Endothelial cell of umbilical vein (primary cell): ENCODE data around the gene BLNK. TPM values are rescaled to one million over a fixed set of nuclear protein-coding genes. Genes with fewer than 3 reads are reported as not detected.

Experiments
- BruUV-seq: library from RNA; stranded (reverse); fragments of 400-500 nt; replicated peaks from 2 replicates; lab custom pipeline; 2021; lab: Mats Ljungman, UMichigan
- CTCF ChIA-PET: fragments of 300-600, 350-600 bp; sonication (Branson Sonifier 250); formaldehyde crosslinking; loops from one replicate; lab custom pipeline; 2021; ENCODE audit warnings: antibody characterized with exemption, inconsistent platforms; lab: Charles Lee
- POLR2A ChIA-PET: fragments of 300-600, 350-600 bp; sonication (Branson Sonifier 250); formaldehyde crosslinking; loops from one replicate; lab custom pipeline; 2021; ENCODE audit warnings: antibody characterized with exemption, inconsistent platforms; lab: Charles Lee
- DNase-seq: peaks from one replicate; pipeline ENCODE4 v3.0.0-alpha.2; 2011; ENCODE audit warnings: low read depth, low spot score
- FAIRE-seq: peaks from 2 replicates; lab custom pipeline; 2011; peaks lifted over from hg19 to GRCh38; lab: Jason Lieb, UNC
- H2AFZ ChIP-seq: 2 replicates; pipeline ENCODE4 v1.6.0; 2012; ENCODE audit warnings: low read depth, low read length, control low read depth, inconsistent platforms
- H3K27ac ChIP-seq: 2 replicates; pipeline ENCODE4 v1.5.1; 2011; ENCODE audit warnings: low read depth, mild to moderate bottlenecking, control low read depth, low read length, moderate library complexity; ENCODE audit not compliant: insufficient read depth
- H3K27me3 ChIP-seq, 2 experiments: 2 replicates each; pipeline versions ENCODE4 v1.6.0 to v1.6.1; 2011; ENCODE audit warnings: low read length in 2 of 2, mixed read lengths in 1 of 2; ENCODE audit not compliant: control insufficient read depth in 2 of 2, insufficient read depth in 2 of 2
- H3K36me3 ChIP-seq, 2 experiments: 2 replicates in 1 of 2; 3 replicates in 1 of 2; pipeline ENCODE4 v1.5.1; 2011; ENCODE audit warnings: low read length in 2 of 2, mild to moderate bottlenecking in 1 of 2, moderate library complexity in 1 of 2; ENCODE audit not compliant: control insufficient read depth in 2 of 2, insufficient read depth in 2 of 2; ENCODE audit errors: extremely low read depth in 1 of 2
- H3K4me1 ChIP-seq: 3 replicates; pipeline ENCODE4 v1.5.1; 2011; ENCODE audit warnings: mild to moderate bottlenecking, low read length; ENCODE audit not compliant: control insufficient read depth, insufficient read depth; ENCODE audit errors: extremely low read depth
- H3K4me2 ChIP-seq: 2 replicates; pipeline ENCODE4 v1.6.1; 2011; ENCODE audit warnings: low read length, control low read depth, mixed read lengths; ENCODE audit not compliant: insufficient read depth
- H3K4me3 ChIP-seq, 3 experiments: fragments of 200-600 bp in 1 of 3; sonication (generic), shearing (Covaris generic) in 1 of 3; replicated peaks in 1 of 3; 2 replicates each; pipeline ENCODE4 v1.5.1; 2011 to 2016; ENCODE audit warnings: control low read depth in 3 of 3, low read length in 3 of 3, mild to moderate bottlenecking in 2 of 3, inconsistent platforms in 1 of 3, low read depth in 1 of 3, moderate library complexity in 1 of 3; ENCODE audit not compliant: insufficient read depth in 1 of 3
- H3K79me2 ChIP-seq: 2 replicates; pipeline ENCODE4 v1.6.0; 2012; ENCODE audit warnings: low read length, inconsistent platforms; ENCODE audit not compliant: control insufficient read depth, insufficient read depth
- H3K9ac ChIP-seq: replicated peaks from 2 replicates; pipeline ENCODE3; 2011; ENCODE audit warnings: low read length, control low read depth; ENCODE audit not compliant: insufficient read depth; ENCODE audit errors: extremely low read depth
- H3K9me1 ChIP-seq: replicated peaks from 3 replicates; pipeline ENCODE4 v1.6.0; 2011; ENCODE audit warnings: mild to moderate bottlenecking, low read length; ENCODE audit not compliant: control insufficient read depth, insufficient read depth; ENCODE audit errors: extremely low read depth
- H3K9me3 ChIP-seq: replicated peaks from 2 replicates; pipeline ENCODE4 v1.5.1; 2012; ENCODE audit warnings: low read length, inconsistent platforms; ENCODE audit not compliant: control insufficient read depth, insufficient read depth
- H4K20me1 ChIP-seq: replicated peaks from 2 replicates; pipeline ENCODE3; 2011; ENCODE audit warnings: mild to moderate bottlenecking, low read length; ENCODE audit not compliant: control insufficient read depth, insufficient read depth; ENCODE audit errors: extremely low read depth
- CTCF ChIP-seq, 2 donors: IDR thresholded peaks; 1 replicate in 1 of 2; 2 replicates in 1 of 2; pipeline ENCODE4 v1.5.1; 2011; ENCODE audit warnings: low read length in 2 of 2, mild to moderate bottlenecking in 2 of 2, moderate library complexity in 2 of 2, control low read depth in 1 of 2, inconsistent platforms in 1 of 2, low read depth in 1 of 2; ENCODE audit not compliant: insufficient read depth in 1 of 2; ENCODE audit errors: extremely low read depth in 1 of 2
- EZH2 ChIP-seq: IDR thresholded peaks from 2 replicates; pipeline ENCODE4 v1.6.1; 2012; ENCODE audit warnings: borderline replicate concordance, low read depth, mild to moderate bottlenecking, moderate library complexity, low read length, inconsistent platforms; ENCODE audit not compliant: severe bottlenecking
- GATA2 ChIP-seq: IDR thresholded peaks from 2 replicates; pipeline ENCODE4 v1.7.0; 2011; ENCODE audit warnings: low read depth, mild to moderate bottlenecking, moderate library complexity, mixed read lengths, low read length; ENCODE audit not compliant: insufficient read length, insufficient read depth
- MAX ChIP-seq: IDR thresholded peaks from 2 replicates; pipeline ENCODE4 v1.6.1; 2011; ENCODE audit not compliant: insufficient read depth, insufficient read length
- MYC ChIP-seq: IDR thresholded peaks from one replicate; pipeline ENCODE4 v1.6.1; 2011; ENCODE audit warnings: mild to moderate bottlenecking, low read depth, low read length
- POLR2AphosphoS5 ChIP-seq: IDR thresholded peaks from 2 replicates; pipeline ENCODE4 v1.6.1; 2012; ENCODE audit warnings: low read depth, mild to moderate bottlenecking, control low read depth, low read length, moderate library complexity; ENCODE audit not compliant: insufficient read depth
- dilution Hi-C: fragments of 300-500 bp; cut with MboI; formaldehyde crosslinking; loops from one replicate; pipeline ENCODE4 v1.15.0; 2019; ENCODE audit warnings: low sequenced_read_pairs; ENCODE audit not compliant: extremely low pct_ligation_motif_present
- intact Hi-C: fragments of 100-400 bp; cut with micrococcal nuclease; formaldehyde crosslinking; loops from one replicate; pipeline ENCODE4 v1.10.0; 2022
- polyA plus RNA-seq, 4 experiments: library from polyadenylated mRNA; depleted of rRNA in 3 of 4; stranded (reverse) in 3 of 4; unstranded in 1 of 4; fragments of >200 nt; gene quantifications; 2 replicates each; pipeline versions ENCODE4 v1.2.1 to v1.2.3, GENCODE V29; 2011 to 2012; ENCODE audit warnings: missing spikeins in 1 of 4
- total RNA-seq: library from RNA; stranded (reverse); gene quantifications from 2 replicates; pipeline ENCODE4 v1.2.3, GENCODE V29; 2021

The BLNK gene
- total and polyA plus RNA-seq, 2 donors (not counting 3 experiments of a cell fraction or from before 2014, with no cell fraction given) = not detected

GRCh38 chr10:96306516-96306915 lies 35.1 kb upstream of the BLNK start:
- no peak for TF ChIP-seq GATA2
- no peak for TF ChIP-seq CTCF (IDR thresholded peaks at IDR 0.05; ENCODE audit: extremely low read depth in 1 of 2, insufficient read depth in 1 of 2, low read depth in 1 of 2, low read length in 2 of 2)
- TF ChIP-seq EZH2 = no peak
- no peak for TF ChIP-seq MYC
- TF ChIP-seq MAX = no peak
- no peak for TF ChIP-seq POLR2AphosphoS5
- no peak for FAIRE-seq
- Histone ChIP-seq H3K4me1 (no peaks in the 10 kb centered on the region), H3K4me2 (no peak overlapping the region), H3K27me3 (peaks cover 0 to 2% of the 10 kb centered on the region in 2 experiments), H2AFZ (no peak overlapping the region), H3K9me3 (no peaks in the 10 kb centered on the region), H3K27ac (no peak overlapping the region), H3K9me1 (no peaks in the 10 kb centered on the region), H3K36me3 (no peaks in the 10 kb centered on the region), H4K20me1 (no peaks in the 10 kb centered on the region), H3K4me3 (no peak overlapping the region), H3K79me2 (no peaks in the 10 kb centered on the region), H3K9ac (no peak overlapping the region)
- ChIA-PET CTCF (interaction anchor here (1.6 kb wide), 1 partner anchor 13 kb away, joined by 3 read pairs; no protein-coding TSS in a partner anchor), POLR2A (no interaction called here)
- intact Hi-C loops (no loop called here), dilution Hi-C loops (no loop called here)
- DNase-seq = no peak
- BruUV-seq = no TSS peak
